ENCODE results near the gene USP53.

The USP53 gene

DNA sequence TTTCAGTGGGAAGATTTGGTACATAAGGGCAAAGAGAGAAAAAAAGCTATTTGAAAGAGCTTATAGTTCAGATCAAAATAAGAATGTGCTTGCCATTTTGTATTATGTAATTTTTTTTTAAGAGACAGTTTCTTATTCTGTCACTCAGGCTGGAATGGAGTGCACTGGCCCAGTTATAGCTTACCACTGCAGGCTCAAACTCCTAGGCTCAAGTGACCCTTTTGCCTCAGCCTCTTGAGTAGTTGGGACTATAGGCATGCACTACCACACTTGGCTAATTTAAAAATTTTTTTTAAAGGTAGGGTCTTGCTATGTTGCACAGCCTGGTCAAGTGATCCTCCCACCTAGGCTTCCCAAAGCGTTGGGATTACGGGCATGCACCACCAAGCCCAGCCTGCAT is 22.2 kb upstream of the USP53 start:
- DNase-seq = no peak
- H3K9me2 ChIP-seq (replicated peaks; ENCODE audit: insufficient read depth, low read length) = no peaks in the 10 kb centered on the region
- H3K4me3 ChIP-seq (ENCODE audit: low read length) = no peak overlapping the region
- H3K36me3 ChIP-seq (replicated peaks; ENCODE audit: insufficient read depth, low read length) = no peaks in the 10 kb centered on the region
- H3F3A ChIP-seq (ENCODE audit: insufficient read depth, low read length) = no peaks in the 10 kb centered on the region
- TF ChIP-seq CTCF (IDR thresholded peaks at IDR 0.05; ENCODE audit: low read length) (no peak), EZH2phosphoT487 (IDR thresholded peaks at IDR 0.05; ENCODE audit: low read length) (no peak), EZH2 (optimal IDR thresholded peaks at IDR 0.05; ENCODE audit: low read depth, low read length) (no peak)
- H3K4me2 ChIP-seq (ENCODE audit: low read depth, low read length) = no peak overlapping the region
- H3K4me1 ChIP-seq (ENCODE audit: low read length) = no peaks in the 10 kb centered on the region
- no peaks in the 10 kb centered on the region for H4K20me1 ChIP-seq (ENCODE audit: insufficient read depth, low read length)
- H3K9ac ChIP-seq (ENCODE audit: low read length) = no peak overlapping the region
- no peaks in the 10 kb centered on the region for H3K27me3 ChIP-seq (replicated peaks; ENCODE audit: insufficient read depth, low read length)
- no peaks in the 10 kb centered on the region for H3K79me2 ChIP-seq (ENCODE audit: low read length)
- no peaks in the 10 kb centered on the region for H3K9me3 ChIP-seq (replicated peaks; ENCODE audit: insufficient read depth, low read length)
- H2AFZ ChIP-seq (ENCODE audit: low read length) = no peak overlapping the region
- H3K27ac ChIP-seq (ENCODE audit: low read length) = no peak overlapping the region

GRCh38 chr4:119191505-119191904 is 21.0 kb upstream of the USP53 start:
- no peaks in the 10 kb centered on the region for H3K9me3 ChIP-seq (replicated peaks; ENCODE audit: insufficient read depth, low read length)
- no peak overlapping the region for H3K4me2 ChIP-seq (ENCODE audit: low read depth, low read length)
- no peaks in the 10 kb centered on the region for H3F3A ChIP-seq (ENCODE audit: insufficient read depth, low read length)
- no peaks in the 10 kb centered on the region for H3K36me3 ChIP-seq (replicated peaks; ENCODE audit: insufficient read depth, low read length)
- no peaks in the 10 kb centered on the region for H3K27me3 ChIP-seq (replicated peaks; ENCODE audit: insufficient read depth, low read length)
- H3K9ac ChIP-seq (ENCODE audit: low read length) = no peak overlapping the region
- H3K27ac ChIP-seq (ENCODE audit: low read length) = no peak overlapping the region
- no peaks in the 10 kb centered on the region for H3K79me2 ChIP-seq (ENCODE audit: low read length)
- no peaks in the 10 kb centered on the region for H3K9me2 ChIP-seq (replicated peaks; ENCODE audit: insufficient read depth, low read length)
- no peaks in the 10 kb centered on the region for H4K20me1 ChIP-seq (ENCODE audit: insufficient read depth, low read length)
- DNase-seq = no peak
- H3K4me3 ChIP-seq (ENCODE audit: low read length) = no peak overlapping the region
- no peak overlapping the region for H2AFZ ChIP-seq (ENCODE audit: low read length)
- TF ChIP-seq EZH2 (optimal IDR thresholded peaks at IDR 0.05; ENCODE audit: low read depth, low read length) = no peak
- TF ChIP-seq EZH2phosphoT487 (IDR thresholded peaks at IDR 0.05; ENCODE audit: low read length) = no peak
- no peak for TF ChIP-seq CTCF (IDR thresholded peaks at IDR 0.05; ENCODE audit: low read length)
- no peaks in the 10 kb centered on the region for H3K4me1 ChIP-seq (ENCODE audit: low read length)

DNA sequence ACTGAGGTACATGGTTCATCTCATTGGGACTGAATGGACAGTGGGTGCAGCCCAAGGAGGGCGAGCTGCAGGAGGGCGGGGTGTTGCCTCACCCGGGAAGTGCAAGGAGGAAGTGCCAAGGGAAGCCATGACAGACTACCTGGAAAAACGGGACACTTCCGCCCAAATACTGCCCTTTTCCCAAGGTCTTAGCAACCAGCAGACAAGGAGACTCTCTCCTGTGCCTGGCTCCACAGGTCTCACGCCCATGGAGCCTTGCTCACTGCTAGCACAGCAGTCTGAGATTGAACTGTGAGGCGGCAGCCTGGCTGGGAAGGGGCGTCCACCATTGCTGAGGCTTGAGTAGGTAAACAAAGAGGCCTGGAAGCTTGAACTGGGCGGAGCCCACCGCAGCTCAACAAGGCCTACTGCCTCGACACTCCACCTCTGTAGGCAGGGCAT is 14.7 kb upstream of the USP53 start:
- H3K36me3 ChIP-seq (replicated peaks; ENCODE audit: insufficient read depth, low read length) = no peaks in the 10 kb centered on the region
- no peak overlapping the region for H3K4me3 ChIP-seq (ENCODE audit: low read length)
- no peak for DNase-seq
- TF ChIP-seq EZH2 (optimal IDR thresholded peaks at IDR 0.05; ENCODE audit: low read depth, low read length) (no peak), CTCF (IDR thresholded peaks at IDR 0.05; ENCODE audit: low read length) (no peak), EZH2phosphoT487 (IDR thresholded peaks at IDR 0.05; ENCODE audit: low read length) (no peak)
- no peaks in the 10 kb centered on the region for H3K9me2 ChIP-seq (replicated peaks; ENCODE audit: insufficient read depth, low read length)
- H3K4me2 ChIP-seq (ENCODE audit: low read depth, low read length) = no peak overlapping the region
- no peak overlapping the region for H3K9ac ChIP-seq (ENCODE audit: low read length)
- no peak overlapping the region for H2AFZ ChIP-seq (ENCODE audit: low read length)
- H3K4me1 ChIP-seq (ENCODE audit: low read length) = no peaks in the 10 kb centered on the region
- no peaks in the 10 kb centered on the region for H3F3A ChIP-seq (ENCODE audit: insufficient read depth, low read length)
- no peak overlapping the region for H3K27ac ChIP-seq (ENCODE audit: low read length)
- no peaks in the 10 kb centered on the region for H3K9me3 ChIP-seq (replicated peaks; ENCODE audit: insufficient read depth, low read length)
- H4K20me1 ChIP-seq (ENCODE audit: insufficient read depth, low read length) = no peaks in the 10 kb centered on the region
- H3K79me2 ChIP-seq (ENCODE audit: low read length) = no peaks in the 10 kb centered on the region
- H3K27me3 ChIP-seq (replicated peaks; ENCODE audit: insufficient read depth, low read length) = no peaks in the 10 kb centered on the region

Data from MM.1S (cell line).